HG03135 (cell line): ENCODE results near the gene SMAD9.
A peak's percentile ranks its signal among the peaks of the same experiment; 100 is the strongest.

Source experiments
- ATAC-seq: cut with Tn5 transposase; IDR thresholded peaks from one replicate; pipeline ENCODE4 v1.9.1; 2021; ENCODE audit warnings: mild to moderate bottlenecking, moderate library complexity; ENCODE audit not compliant: unreplicated experiment

The SMAD9 gene

GRCh38 chr13:36919833-36920615 is at the start of gene SMAD9:
TSS of gene SMAD9 (minus strand) at chr13:36920238. CDS start at chr13:36879689, 40,549 bp downstream.
- peak; percentile 73 for ATAC-seq

GRCh38 chr13:36966404-36966803 is 46.4 kb upstream of the SMAD9 start:
- ATAC-seq = no peak

GRCh38 chr13:36965767-36966166 is 45.7 kb upstream of the SMAD9 start:
- ATAC-seq = no peak

- no peak for ATAC-seq
These were observed 39.5 kb upstream of the SMAD9 start for GRCh38 chr13:36959456-36960116.

GRCh38 chr13:36954542-36954941 is 34.5 kb upstream of the SMAD9 start:
- ATAC-seq = no peak

GRCh38 chr13:36950920-36951319 is 30.9 kb upstream of the SMAD9 start:
- ATAC-seq = no peak

- no peak for ATAC-seq
These were observed 30.3 kb upstream of the SMAD9 start for GRCh38 chr13:36950330-36950729.

GRCh38 chr13:36945078-36945477 is 25.0 kb upstream of the SMAD9 start:
- no peak for ATAC-seq

- ATAC-seq = no peak
These were observed 5.6 kb upstream of the SMAD9 start for GRCh38 chr13:36925603-36926002.

- no peak for ATAC-seq
These were observed 4.0 kb upstream of the SMAD9 start for GRCh38 chr13:36924001-36924400.

- ATAC-seq = no peak
These were observed 1.7 kb upstream of the SMAD9 start for GRCh38 chr13:36921631-36922301.

- ATAC-seq = no peak
These were observed 663 bp upstream of the SMAD9 start for GRCh38 chr13:36920616-36921185.

- ATAC-seq = peak; percentile 20
These were observed 736 bp downstream of the SMAD9 start for GRCh38 chr13:36919171-36919832.

GRCh38 chr13:36918246-36919131 is 1.5 kb downstream of the SMAD9 start:
- ATAC-seq = no peak

- no peak for ATAC-seq
These were observed 2.7 kb downstream of the SMAD9 start for GRCh38 chr13:36917311-36917710.

GRCh38 chr13:36915896-36916640 is 4.0 kb downstream of the SMAD9 start:
- ATAC-seq = no peak

- ATAC-seq = no peak
These were observed 4.9 kb downstream of the SMAD9 start for GRCh38 chr13:36915106-36915505.

GRCh38 chr13:36914648-36915047 is 5.4 kb downstream of the SMAD9 start:
- ATAC-seq = no peak

- no peak for ATAC-seq
These were observed 6.6 kb downstream of the SMAD9 start for GRCh38 chr13:36913463-36913862.
